ENCODE results near the gene DHCR24.

DHCR24 gene

DNA sequence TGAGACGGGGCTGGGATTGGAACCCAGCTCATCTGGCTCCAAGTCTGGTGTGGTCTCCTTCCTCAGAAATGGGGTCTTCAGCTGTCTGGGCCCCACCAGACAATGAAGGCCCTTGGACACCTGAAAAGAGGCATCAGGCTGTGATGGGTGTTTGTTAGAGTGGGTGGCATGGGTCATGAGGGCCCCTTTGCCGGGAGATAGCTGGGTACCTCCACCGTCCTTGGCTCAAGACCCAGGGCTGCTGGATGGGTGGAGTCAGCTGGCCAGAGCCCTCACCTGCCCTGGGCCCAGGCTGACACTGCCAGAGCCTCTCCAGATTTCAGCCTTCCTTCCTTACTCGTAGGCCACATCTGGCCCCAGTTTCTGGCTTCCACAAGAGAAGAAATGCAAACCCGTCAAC is 72.4 kb downstream of the DHCR24 start:
- no peak for DNase-seq

- DNase-seq: no peak
Observed at GRCh38 chr1:54814126-54814498, 72.9 kb downstream of the DHCR24 start.

DNA sequence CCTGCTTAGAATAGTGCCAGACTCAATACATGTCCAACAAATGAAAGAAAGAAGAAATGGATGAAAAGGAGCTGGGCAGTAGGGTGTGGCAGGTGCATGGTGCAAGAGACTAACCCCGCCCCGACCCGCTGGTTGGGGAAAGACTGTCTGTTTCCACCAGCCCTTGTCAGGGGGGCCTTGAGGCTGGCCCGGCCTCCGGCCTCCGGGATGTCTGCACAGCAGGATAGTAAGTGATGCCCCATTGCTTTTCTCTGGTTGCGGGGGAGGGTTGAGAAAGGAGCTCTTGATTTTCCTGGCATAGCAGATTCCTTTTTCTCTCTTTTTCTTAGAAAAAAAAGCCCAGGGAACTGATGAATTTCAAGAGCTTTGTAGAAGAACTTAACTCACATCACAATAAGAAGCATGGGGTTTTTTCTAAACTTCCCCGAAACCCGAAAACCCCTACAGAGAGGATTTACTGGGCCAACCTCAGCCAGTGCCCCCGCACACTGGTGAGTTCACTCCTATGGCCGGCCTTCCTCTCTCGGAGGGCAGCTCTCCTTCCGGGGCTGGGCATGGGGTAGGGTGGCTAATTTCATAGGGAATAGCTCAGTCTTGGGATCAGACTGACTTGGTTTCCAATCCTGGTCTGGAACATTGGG is 73.4 kb downstream of the DHCR24 start:
- no peak for DNase-seq

DNA sequence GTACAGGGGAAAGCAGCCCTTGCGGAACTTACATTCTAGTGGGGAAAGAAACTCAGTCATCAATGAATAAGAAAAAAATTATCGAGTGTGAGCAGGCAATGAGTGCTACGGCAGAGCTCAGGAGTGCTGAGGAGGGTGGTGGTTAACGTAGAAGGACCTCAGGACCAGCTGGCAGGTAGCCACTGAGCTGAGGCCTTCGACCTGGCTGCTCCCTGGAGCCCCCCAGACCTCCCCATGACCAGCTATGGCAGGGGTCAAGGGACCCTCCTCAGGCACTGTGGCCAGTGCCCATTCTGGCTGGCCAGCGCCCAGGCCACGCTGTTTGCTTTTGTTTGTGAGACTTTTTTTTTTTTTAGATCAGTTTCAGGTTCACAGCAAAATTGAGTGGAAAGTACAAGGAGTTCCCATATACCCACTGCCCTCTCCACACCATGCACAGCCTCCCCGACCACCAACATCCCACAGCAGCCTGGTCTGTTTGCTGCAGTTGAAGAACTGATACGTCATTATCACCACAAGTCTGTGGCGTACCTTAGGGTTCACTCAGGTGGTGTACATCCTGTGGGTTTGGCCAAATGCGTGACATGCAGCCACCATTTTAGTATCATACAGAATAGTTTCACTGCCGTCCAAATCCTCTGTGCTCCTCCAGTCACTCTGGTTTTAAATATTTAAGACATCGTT is 74.1 kb downstream of the DHCR24 start:
- DNase-seq: no peak

DNA sequence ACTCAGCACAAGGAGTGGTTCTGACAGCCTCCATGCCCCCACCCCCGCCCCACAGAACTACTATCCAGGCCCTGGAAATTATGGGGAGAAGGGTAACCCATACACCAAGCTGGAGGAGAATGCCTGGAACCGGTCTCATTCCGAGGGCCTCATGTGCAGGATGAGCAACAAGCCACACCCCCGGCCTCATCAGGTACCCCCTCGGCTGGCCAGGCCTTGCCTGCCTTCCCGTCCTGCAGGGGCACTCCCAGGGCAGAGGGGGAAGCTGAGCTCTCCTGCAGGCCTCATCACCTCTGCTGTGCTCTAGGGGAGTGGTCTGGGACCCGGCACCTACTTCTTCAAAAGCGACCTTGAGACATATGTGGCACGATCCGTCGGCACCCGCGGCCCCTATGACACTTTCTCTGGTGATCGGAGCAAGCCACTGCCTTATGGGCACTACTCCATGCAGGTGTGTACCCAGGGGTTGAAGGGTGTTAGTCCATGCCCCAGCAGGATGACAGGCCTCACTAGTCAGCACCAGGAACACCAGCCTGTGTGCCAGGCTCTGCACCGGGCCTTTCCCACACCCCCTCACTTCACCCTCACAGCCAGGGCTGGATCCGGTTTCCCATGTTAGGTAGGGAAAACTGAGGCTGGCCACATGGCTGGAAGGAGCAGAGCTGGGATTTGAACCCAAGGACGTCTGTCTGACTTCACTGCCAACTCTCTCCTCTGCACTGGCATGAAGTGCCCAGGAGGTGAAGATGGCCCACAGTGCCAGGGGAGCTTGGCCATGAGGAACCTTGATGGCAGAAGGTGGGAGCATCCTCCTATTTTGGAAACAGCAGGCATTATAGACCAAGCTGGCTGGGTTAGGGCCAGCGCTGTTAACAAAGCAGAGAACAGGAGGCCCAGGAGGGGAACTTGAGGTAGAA is 75.0 kb downstream of the DHCR24 start:
- DNase-seq: no peak

GRCh38 chr1:54811066-54811465 is 75.9 kb downstream of the DHCR24 start:
- no peak for DNase-seq

DNA sequence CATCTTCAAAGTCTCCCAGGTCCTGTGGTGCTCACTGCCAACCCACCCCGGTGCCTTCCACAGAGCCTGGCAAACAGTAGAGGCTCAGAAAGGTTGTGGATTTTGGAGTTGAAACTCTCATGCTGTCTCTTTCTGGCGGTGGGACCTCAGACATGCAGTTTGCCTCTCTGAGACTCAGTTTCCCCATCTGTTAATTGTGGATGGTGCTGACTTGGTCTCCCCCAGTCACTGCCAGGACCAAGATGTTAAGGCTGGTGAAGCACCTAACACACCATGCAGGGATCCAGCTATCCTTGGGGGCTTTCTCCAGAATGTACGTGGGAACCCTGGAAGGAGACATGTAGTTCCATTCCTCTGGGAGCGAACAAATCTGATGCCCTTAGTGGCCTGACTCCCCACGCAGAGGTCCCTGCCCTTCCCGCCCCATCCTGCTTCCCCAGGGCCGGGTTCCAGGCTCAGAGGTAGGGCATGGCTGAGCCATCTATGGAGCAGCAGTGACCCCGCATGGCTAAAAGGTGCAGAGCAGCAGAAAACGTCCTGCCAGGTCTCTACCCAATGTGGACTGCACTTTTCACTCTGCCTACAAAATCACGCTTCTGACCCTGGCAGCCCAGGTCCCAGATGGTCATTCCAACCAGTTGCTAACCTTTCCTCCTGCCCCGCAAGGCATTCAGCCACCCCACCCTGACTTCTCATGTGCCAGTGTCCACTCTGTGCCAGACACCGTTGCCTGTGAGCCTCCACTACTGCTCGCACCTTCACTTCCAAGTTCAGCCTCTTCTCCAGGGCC is 76.6 kb downstream of the DHCR24 start:
- DNase-seq: no peak

- DNase-seq: no peak
Observed at GRCh38 chr1:54809496-54810074, 77.4 kb downstream of the DHCR24 start.

GRCh38 chr1:54808443-54809207 is 78.4 kb downstream of the DHCR24 start:
- DNase-seq: no peak

DNA sequence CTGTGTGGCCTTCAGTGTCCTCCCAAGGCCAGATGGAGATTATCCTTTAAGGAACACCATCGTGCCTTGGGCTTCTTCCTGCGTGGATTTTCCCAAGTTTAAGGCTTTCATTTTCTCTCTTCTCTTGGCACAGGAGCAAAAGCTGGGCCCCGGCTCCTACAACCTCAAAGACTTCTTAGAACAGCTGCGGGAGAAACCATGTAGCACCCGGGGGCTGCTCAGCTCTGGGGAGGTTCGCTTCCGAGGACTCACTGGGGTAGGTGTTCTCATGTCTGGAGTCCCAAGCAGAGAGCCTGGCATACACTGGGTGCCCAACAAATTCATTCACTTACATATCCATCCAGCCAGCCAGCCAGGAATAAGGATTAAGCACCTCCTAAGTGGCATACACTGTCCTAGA is 79.2 kb downstream of the DHCR24 start:
- DNase-seq: no peak

GRCh38 chr1:54806931-54807611 is 79.9 kb downstream of the DHCR24 start:
- DNase-seq: no peak

- DNase-seq: no peak
Observed at GRCh38 chr1:54805981-54806381, 81.0 kb downstream of the DHCR24 start.

DNA sequence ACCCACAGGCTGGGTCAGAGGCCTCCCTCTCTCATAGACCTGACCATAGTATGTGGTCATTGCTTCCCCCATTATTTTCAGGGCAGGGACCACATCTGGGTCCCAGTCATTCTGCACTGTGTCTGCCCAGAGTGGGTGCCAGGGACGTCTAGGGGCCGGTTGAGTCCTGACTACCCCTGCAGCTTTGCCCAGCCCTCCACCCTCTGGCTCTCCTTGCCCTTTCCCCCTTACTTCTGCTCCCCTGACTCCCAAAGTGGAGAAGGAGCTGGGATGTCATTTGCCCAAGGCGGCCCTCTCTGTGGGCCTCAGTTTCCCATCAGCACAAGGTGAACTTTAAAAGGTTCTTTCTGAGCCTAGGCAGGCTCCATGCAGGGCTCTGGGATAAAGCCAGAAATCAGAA is 81.5 kb downstream of the DHCR24 start:
- no peak for DNase-seq

GRCh38 chr1:54804471-54805132 is 82.4 kb downstream of the DHCR24 start:
- DNase-seq: no peak

DNA sequence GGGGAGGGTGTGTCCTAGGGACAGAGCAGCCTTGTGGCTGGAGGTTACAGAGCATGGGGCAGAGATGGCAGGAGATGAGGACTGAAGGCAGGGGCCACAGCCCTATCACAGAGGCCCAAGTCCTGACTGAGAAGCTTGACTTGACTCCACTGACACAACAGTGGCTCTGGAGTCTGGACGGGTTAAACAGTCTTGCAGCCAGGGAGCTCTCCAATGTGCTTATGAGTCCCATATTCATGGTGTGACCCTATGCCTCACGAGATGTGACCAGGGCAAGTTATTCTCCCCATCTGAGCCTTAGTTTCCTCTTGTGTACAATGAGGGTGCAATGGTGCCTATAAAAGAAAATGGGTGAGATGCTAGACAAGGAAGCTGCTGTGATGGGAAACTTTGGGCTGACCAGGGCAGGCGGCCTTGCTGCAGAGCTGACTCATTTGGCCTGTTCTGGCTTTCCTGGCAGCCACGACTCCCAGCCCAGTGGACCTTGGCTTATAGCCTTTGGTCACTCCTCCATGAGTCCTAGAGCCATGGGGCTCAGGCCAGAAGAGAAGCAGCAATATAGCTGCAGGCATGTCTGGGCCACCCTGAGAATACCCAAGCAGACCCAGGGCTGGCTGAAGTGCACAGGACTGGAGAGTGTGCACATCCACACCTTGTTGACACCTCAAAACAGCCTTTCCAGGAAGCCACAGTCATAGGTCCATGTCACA is 83.1 kb downstream of the DHCR24 start:
- no peak for DNase-seq

DNA sequence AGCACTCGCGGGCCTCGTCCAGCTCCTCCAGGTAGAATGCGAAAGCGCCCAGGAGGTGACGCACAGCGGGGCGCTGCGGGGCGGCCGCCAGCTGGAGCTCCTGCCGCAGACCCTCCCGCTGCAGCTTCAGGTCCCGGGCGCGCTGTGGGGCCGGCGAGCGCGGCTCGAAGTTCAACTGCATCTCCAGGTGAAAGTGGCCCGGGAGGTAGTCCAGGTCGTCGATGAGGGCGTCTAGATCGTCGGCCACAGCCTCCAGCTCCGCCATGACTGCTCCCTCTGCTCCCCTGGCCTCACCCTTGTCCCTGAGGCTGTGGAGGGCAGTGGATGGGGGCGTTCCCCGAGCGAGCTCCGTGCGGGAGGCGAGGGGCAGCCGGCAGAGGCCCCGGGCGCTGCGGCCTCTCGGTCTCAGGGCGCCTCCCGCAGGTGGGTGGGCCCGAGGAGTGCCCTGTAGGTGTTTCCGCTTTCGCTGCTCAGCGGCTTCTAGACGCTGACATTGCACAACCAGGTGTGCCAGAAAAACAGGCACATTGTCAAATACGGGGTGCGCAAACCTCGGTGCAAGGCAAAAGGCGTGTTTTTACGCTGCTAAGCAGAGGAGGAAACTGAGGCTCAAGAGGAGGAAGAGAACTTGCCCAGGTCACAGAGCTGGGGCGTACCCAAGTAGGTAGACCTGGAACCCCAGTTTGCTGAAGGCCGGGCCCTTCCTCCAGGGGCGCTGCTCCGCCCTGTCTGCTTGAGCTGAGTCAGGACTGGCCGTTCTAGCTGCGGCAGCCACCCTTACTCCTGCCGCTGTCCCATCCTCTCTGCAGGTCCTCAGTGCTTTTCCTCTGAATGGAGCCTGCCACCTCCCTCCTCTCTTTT is 85.9 kb downstream of the DHCR24 start, which contains the start of gene TTC22:
TSS of gene TTC22 (minus strand) at position 425 of the 861 bp plus-strand sequence. CDS start at position 265, 160 bp downstream.
- peak; percentile 52 for DNase-seq

GRCh38 chr1:54800041-54800898 is 86.7 kb downstream of the DHCR24 start:
- DNase-seq: no peak
